ENCODE results near the gene ATPAF2. TPM values are rescaled to one million over a fixed set of nuclear protein-coding genes. Genes with fewer than 3 reads are reported as not detected.
A peak's percentile ranks its signal among the peaks of the same experiment; 100 is the strongest.

Gene ATPAF2
- total and polyA plus RNA-seq, 2 donors (not counting 3 experiments of a cell fraction or from before 2014, with no cell fraction given) = 23.2 to 35.7 TPM

DNA sequence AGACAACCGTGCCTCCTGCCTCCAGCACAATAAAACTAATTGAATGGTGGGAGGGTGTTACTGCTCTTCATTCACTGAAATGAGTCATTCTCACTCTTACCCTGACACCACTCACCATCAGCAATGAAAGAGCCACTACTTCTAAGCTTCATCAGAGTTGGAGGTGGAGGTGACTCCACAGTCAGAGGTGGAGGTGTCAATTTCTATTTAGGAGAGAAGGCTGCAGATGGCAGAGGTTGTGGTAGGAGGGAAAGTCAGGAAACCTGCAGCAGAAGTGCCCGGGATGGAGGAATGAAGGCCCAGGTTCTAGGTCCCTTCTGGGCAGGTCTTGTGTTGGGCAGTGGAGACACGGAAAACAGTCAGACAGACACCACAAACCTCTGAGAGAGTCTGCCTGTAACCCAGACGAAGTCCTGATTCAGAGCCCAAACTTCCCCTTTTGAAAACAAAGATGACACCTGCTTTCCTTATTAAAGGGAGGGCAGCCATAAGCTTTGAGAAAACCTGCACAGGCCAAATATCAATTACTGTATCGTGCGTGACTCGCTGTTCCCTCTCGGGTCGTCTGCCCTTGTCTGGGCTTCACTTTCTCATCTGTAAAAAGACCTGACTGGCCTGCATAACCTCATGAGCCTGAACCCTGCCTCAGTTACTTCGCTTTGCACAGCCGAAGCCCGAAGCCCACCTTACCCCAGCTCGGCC is 668 bp downstream of the ATPAF2 start:
- intact Hi-C loops (cut with micrococcal nuclease) (loop anchor here (2.0 kb wide), 1 partner anchor 65 kb away; the partner anchor contains the start of genes DRC3 and TOM1L2), dilution Hi-C loops (cut with MboI; ENCODE audit: extremely low pct_ligation_motif_present, low sequenced_read_pairs) (loop anchor here (25.0 kb wide), 1 partner anchor 151 kb away; no protein-coding TSS in a partner anchor)
- no peaks in the 10 kb centered on the region for H3K9me1 ChIP-seq (replicated peaks; ENCODE audit: control insufficient read depth, extremely low read depth, insufficient read depth, low read length)
- TSS peak; percentile 46 for BruUV-seq (replicated peaks)
- peak overlapping the region; percentile 58 for H3K27ac ChIP-seq (ENCODE audit: insufficient read depth, low read depth, low read length)
- H3K4me1 ChIP-seq (ENCODE audit: control insufficient read depth, extremely low read depth, insufficient read depth, low read length) = peaks cover 20% of the 10 kb centered on the region
- FAIRE-seq (peak; percentile 57), DNase-seq (ENCODE audit: low read depth, low spot score) (peak; percentile 12)
- H3K9me3 ChIP-seq (replicated peaks; ENCODE audit: control insufficient read depth, insufficient read depth, low read length) = no peaks in the 10 kb centered on the region
- H2AFZ ChIP-seq (ENCODE audit: low read depth, low read length) = peak overlapping the region; percentile 97
- H3K9ac ChIP-seq (replicated peaks; ENCODE audit: extremely low read depth, insufficient read depth, low read length) = peak overlapping the region; percentile 88
- ChIA-PET CTCF (interaction anchor here (1.1 kb wide), 1 partner anchor 147 kb away, joined by 4 read pairs; no protein-coding TSS in a partner anchor), POLR2A (no interaction called here)
- H3K4me3 ChIP-seq (replicated peaks in 1 of 3; ENCODE audit: insufficient read depth in 1 of 3, low read depth in 1 of 3, low read length in 3 of 3) = peak overlapping the region; percentile 90 to 96 (median 91)
- peak overlapping the region; percentile 96 for H3K4me2 ChIP-seq (ENCODE audit: insufficient read depth, low read length)
- no peaks in the 10 kb centered on the region for H3K36me3 ChIP-seq (ENCODE audit: control insufficient read depth in 2 of 2, extremely low read depth in 1 of 2, insufficient read depth in 2 of 2, low read length in 2 of 2)
- TF ChIP-seq FOS (IDR thresholded peaks at IDR 0.05; ENCODE audit: borderline replicate concordance, insufficient read depth, low read length) (peak; percentile 43), JUN (IDR thresholded peaks at IDR 0.05; ENCODE audit: borderline replicate concordance, insufficient read depth, insufficient read length, low read depth) (no peak)
- no peaks in the 10 kb centered on the region for H3K27me3 ChIP-seq (ENCODE audit: control insufficient read depth in 2 of 2, insufficient read depth in 2 of 2, low read length in 2 of 2)
- no peaks in the 10 kb centered on the region for H4K20me1 ChIP-seq (replicated peaks; ENCODE audit: control insufficient read depth, extremely low read depth, insufficient read depth, low read length)
- H3K79me2 ChIP-seq (ENCODE audit: control insufficient read depth, insufficient read depth, low read length) = peaks cover 12% of the 10 kb centered on the region

DNA sequence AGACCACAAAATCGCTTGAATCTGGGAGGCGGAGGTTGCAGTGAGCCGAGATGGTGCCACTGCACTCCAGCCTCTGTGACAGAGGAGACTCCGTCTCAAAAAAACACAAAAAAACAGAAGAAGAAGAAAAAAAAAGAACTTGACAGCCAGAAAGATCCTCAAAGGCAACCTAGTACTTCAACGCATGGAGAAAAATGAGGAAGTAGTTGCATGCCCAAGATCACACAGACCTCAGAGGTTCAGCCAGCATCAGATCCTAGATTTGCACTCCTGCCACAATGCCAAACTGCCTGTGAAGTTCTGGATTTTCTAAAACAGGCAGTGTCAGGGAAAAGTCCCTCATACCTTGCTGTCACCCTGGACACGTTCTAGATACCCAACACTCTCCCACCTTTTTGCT is 1.5 kb downstream of the ATPAF2 start:
- H3K4me2 ChIP-seq (ENCODE audit: insufficient read depth, low read length) = peak overlapping the region; percentile 96

More for the DNA sequence above, 1.5 kb downstream of the ATPAF2 start:
- intact Hi-C loops (cut with micrococcal nuclease) = no loop called here
- Histone ChIP-seq H3K36me3 (ENCODE audit: control insufficient read depth in 2 of 2, extremely low read depth in 1 of 2, insufficient read depth in 2 of 2, low read length in 2 of 2) (no peaks in the 10 kb centered on the region), H3K27me3 (ENCODE audit: control insufficient read depth in 2 of 2, insufficient read depth in 2 of 2, low read length in 2 of 2) (no peaks in the 10 kb centered on the region), H3K4me3 (replicated peaks in 1 of 3; ENCODE audit: insufficient read depth in 1 of 3, low read depth in 1 of 3, low read length in 3 of 3) (no peak overlapping the region), H3K79me2 (ENCODE audit: control insufficient read depth, insufficient read depth, low read length) (peaks cover 12% of the 10 kb centered on the region), H3K9me1 (replicated peaks; ENCODE audit: control insufficient read depth, extremely low read depth, insufficient read depth, low read length) (no peaks in the 10 kb centered on the region), H3K9me3 (replicated peaks; ENCODE audit: control insufficient read depth, insufficient read depth, low read length) (no peaks in the 10 kb centered on the region), H3K9ac (replicated peaks; ENCODE audit: extremely low read depth, insufficient read depth, low read length) (no peak overlapping the region), H3K27ac (ENCODE audit: insufficient read depth, low read depth, low read length) (no peak overlapping the region), H3K4me1 (ENCODE audit: control insufficient read depth, extremely low read depth, insufficient read depth, low read length) (peaks cover 21% of the 10 kb centered on the region), H2AFZ (ENCODE audit: low read depth, low read length) (no peak overlapping the region), H4K20me1 (replicated peaks; ENCODE audit: control insufficient read depth, extremely low read depth, insufficient read depth, low read length) (no peaks in the 10 kb centered on the region)
- BruUV-seq (replicated peaks) = no TSS peak
- FAIRE-seq = no peak
- TF ChIP-seq EZH2 (IDR thresholded peaks at IDR 0.05; ENCODE audit: borderline replicate concordance, low read depth, low read length, severe bottlenecking) (no peak), POLR2A (IDR thresholded peaks at IDR 0.05; ENCODE audit: low read depth, low read length) (no peak), JUN (IDR thresholded peaks at IDR 0.05; ENCODE audit: borderline replicate concordance, insufficient read depth, insufficient read length, low read depth) (no peak), POLR2AphosphoS5 (IDR thresholded peaks at IDR 0.05; ENCODE audit: insufficient read depth, low read depth, low read length) (no peak), CTCF (IDR thresholded peaks at IDR 0.05; ENCODE audit: extremely low read depth in 1 of 2, insufficient read depth in 1 of 2, low read depth in 1 of 2, low read length in 2 of 2) (no peak)
- ChIA-PET POLR2A (no interaction called here), CTCF (no interaction called here)
- DNase-seq (ENCODE audit: low read depth, low spot score) = no peak
- dilution Hi-C loops (cut with MboI; ENCODE audit: extremely low pct_ligation_motif_present, low sequenced_read_pairs) = loop anchor here (25.0 kb wide), 1 partner anchor 150 kb away; no protein-coding TSS in a partner anchor

Data from endothelial cell of umbilical vein (primary cell).